AML-193 (cell line): ENCODE data around the gene SIX1.

ENCODE experiments used
- DNase-seq, 2 experiments: peaks; one replicate each; lab custom pipeline; 2025; lab: John Stamatoyannopoulos, UW

Gene SIX1

GRCh38 chr14:60655119-60655897 is 6.0 kb upstream of the SIX1 start:
- DNase-seq = no peak

- DNase-seq = no peak
Observed at GRCh38 chr14:60654334-60654821, 5.1 kb upstream of the SIX1 start.

- DNase-seq = no peak
Observed at GRCh38 chr14:60653701-60654161, 4.5 kb upstream of the SIX1 start.

- DNase-seq = no peak
Observed at GRCh38 chr14:60652674-60653651, 3.7 kb upstream of the SIX1 start.

GRCh38 chr14:60651796-60652673 is 2.8 kb upstream of the SIX1 start:
- DNase-seq = no peak

- no peak for DNase-seq
Observed at GRCh38 chr14:60651086-60651795, 2.0 kb upstream of the SIX1 start.

GRCh38 chr14:60650373-60650961 is 1.2 kb upstream of the SIX1 start:
- DNase-seq = no peak

- DNase-seq = no peak
Observed at GRCh38 chr14:60649875-60650372, 647 bp upstream of the SIX1 start.

- no peak for DNase-seq
Observed at GRCh38 chr14:60648249-60648933, 886 bp downstream of the SIX1 start.

GRCh38 chr14:60647837-60648248 is 1.4 kb downstream of the SIX1 start:
- no peak for DNase-seq

- no peak for DNase-seq
Observed at GRCh38 chr14:60647081-60647836, 2.0 kb downstream of the SIX1 start.

- no peak for DNase-seq
Observed at GRCh38 chr14:60646226-60646818, 3.0 kb downstream of the SIX1 start.

- DNase-seq = no peak
Observed at GRCh38 chr14:60645126-60645741, 4.0 kb downstream of the SIX1 start.

- no peak for DNase-seq
Observed at GRCh38 chr14:60644666-60645065, 4.6 kb downstream of the SIX1 start.

GRCh38 chr14:60643463-60644314 is 5.6 kb downstream of the SIX1 start:
- DNase-seq = no peak

- DNase-seq = no peak
Observed at GRCh38 chr14:60643141-60643462, 6.2 kb downstream of the SIX1 start.
